ENCODE data around the gene UCN2.

The UCN2 gene, protein sequence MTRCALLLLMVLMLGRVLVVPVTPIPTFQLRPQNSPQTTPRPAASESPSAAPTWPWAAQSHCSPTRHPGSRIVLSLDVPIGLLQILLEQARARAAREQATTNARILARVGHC

GRCh38 chr3:48563382-48563918 is at the start of gene UCN2:
Gene UCN2 (minus strand): TSS chr3:48563781. CDS start chr3:48563124, 657 bp downstream.
- no peak for DNase-seq (ENCODE audit: low read depth)

DNA sequence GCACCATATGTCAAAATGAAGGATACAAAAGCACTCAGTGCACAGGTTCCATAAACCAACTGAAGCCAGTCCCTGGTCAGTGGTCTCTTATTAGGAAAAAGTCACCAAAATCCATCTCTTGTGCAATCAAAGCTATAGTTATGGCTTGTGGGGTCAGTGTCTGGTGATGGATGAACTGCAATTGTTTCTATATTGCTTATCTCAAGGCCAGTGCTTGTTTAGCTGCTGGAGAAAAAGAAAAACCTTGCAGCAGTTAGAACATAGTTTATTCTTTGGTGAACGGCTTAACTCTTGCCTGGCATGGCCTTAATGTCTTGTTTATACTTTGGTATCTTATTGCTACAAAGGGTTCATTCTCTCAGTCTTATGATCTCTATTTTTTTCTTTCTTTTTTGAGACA is 48.7 kb upstream of the UCN2 start:
- no peak for DNase-seq (ENCODE audit: low read depth)

DNA sequence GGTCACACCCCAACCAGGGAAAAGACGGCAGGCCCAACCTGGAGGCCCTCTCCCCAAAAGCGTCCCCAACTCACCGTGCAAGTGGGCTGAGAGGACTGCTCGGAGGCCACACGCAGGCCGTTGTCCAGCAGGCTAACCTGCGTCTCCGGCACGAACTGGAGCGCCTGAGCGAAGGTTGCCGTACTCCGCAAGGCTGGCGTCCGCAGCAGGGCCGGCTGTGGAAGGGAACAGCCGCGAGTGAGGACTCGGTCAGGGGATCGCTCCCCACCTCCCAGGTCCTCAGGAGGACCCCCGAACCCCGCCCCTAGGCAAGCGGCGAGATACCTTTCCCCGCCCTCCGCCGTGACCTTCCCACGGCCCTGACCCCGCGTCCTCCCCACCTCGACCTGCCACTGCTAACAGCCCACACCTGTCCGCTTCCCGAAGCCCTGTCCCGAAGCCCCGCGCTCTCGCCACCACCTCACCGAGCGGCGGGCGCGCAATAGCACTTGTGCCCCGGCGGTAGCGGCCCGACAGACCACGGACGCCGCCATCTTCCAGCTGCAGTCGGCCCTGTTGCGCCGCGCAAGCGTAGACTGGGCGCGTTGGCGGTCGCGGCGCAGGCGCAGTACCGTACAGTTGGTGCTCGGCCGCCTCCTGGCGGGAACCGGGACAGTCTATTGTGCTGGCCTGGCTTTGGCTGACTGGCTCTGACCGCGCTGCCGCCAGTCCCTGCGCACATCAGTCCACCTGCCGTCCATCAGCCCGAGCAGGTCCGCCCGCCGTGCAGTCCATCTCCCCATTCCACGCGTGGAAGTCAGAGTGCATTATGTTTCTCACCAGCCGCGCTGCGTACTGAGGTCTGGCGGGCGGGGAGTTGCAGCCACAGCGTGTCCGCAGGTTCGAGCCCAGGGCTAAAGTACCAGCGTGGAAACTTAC is 45.8 kb upstream of the UCN2 start, which contains the start of gene UQCRC1:
TSS of gene UQCRC1 (minus strand) at position 559 of the 918 bp plus-strand sequence. CDS start at position 533, 26 bp downstream.
- DNase-seq (ENCODE audit: low read depth), result peak; percentile 70

DNA sequence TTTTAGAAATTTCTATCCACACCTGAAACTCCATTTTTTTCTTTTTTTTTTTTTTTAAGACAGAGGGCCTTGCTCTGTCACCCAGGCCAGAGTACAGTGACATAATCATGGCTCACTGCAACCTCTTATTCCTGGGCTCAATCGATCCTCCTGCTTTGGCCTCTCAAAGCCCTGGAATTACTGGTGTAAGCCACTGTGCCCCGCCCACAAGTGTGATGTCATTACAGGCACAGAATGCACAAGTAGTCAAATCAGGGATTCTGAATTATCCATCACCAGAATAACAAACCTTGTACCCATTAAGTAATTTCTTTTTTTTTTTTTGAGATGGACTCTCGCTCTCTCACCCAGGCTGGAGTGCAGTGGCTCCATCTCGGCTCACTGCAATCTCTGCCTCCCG is 43.9 kb upstream of the UCN2 start:
- DNase-seq (ENCODE audit: low read depth), result no peak

DNA sequence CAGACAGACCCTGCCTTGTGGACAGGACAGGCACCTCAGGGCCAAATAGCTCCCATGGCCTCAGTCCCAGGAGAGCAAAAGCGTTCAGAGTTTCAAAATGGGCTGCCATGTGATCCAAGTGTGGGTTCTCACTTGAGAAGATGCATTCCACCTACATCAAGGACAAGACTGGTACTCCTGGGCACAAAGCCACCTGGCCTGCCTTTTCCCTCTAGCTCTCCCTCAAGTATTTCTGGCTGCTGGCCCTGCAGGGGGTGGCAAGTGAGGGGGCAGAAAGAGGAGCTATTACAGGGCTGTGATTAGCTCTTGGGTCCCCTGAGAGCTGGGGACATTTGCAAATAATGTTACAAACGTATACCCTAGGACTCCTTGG is 38.0 kb upstream of the UCN2 start:
- no peak for DNase-seq (ENCODE audit: low read depth)

GRCh38 chr3:48600711-48601621 is 37.4 kb upstream of the UCN2 start:
- no peak for DNase-seq (ENCODE audit: low read depth)

- DNase-seq (ENCODE audit: low read depth), result no peak
Observed at GRCh38 chr3:48599509-48600285, 36.1 kb upstream of the UCN2 start.

GRCh38 chr3:48599077-48599501 is 35.5 kb upstream of the UCN2 start:
- DNase-seq (ENCODE audit: low read depth), result no peak

GRCh38 chr3:48598323-48599076 is 34.9 kb upstream of the UCN2 start:
- DNase-seq (ENCODE audit: low read depth), result peak; percentile 75

DNA sequence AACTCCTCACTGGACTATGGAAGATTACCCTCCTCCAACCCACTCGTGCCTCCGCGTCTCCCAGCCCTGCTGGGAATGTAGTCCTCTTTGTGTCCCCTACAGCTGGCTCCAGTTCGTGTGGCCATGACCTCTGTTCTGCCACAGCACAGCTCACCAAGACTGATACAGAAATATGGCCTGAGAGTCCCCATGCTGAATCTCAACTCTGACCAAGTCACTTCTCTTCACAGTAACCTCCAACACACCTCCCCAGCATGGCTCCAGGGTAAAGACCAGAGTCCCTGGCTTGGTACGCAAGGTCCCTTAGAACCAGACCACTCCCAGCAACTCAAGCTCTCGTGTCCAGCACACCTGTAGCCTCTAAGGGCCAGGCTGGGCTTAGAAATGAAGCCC is 33.8 kb upstream of the UCN2 start:
- no peak for DNase-seq (ENCODE audit: low read depth)

DNA sequence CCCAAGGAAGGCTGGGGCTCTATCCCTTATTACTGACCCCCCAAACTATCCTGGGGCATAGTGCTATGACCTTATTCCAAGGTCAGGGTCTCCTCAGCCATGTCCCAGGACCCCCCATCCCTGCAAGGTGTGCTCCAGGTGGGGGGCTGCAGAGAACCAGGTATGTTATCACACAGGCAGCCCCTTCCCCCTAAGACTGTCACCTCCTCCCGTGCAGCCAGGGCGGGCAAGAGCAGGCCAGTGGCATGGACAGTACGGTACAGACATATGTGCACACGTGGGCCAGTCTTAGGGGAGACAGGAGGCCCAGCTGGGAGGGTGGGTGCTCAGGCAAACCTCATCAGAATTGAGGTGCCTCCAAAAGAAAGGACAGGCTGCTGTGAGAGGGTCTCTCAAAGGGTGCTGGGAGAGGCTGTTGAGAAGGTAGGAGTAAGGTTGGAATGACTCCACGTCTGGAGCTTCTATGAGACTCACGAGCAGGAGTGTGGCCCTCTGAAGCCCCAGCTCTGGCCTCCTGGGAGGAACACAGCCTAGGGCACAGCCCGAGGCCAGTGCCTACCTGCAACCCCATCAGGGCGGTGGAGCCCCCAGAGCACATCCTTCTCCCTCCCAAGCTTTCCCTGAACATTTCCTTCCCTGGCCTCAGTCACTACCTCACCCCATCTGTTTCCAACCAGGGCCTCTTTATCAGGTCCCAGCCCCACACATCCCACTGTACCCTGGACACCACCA is 33.3 kb upstream of the UCN2 start:
- no peak for DNase-seq (ENCODE audit: low read depth)

DNA sequence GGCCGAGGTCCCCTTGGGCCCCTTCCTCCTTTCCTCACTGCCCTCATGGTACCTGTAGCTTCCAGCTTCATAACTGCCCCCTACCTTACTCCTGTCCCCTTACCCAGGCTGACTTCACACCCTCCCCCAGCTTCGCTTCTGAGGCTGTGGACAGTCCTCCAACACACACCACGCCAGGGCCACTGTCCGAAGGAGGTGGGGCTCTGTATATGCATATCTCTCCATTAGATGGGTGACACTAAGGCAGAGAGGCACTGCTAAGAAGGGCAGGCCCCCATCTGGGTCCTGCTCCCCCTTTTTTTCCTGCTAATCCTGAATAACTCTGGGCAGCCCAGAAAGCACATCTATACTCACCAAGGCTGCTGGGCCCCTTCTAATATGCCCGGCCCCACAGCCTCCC is 32.6 kb upstream of the UCN2 start:
- DNase-seq (ENCODE audit: low read depth), result no peak

DNA sequence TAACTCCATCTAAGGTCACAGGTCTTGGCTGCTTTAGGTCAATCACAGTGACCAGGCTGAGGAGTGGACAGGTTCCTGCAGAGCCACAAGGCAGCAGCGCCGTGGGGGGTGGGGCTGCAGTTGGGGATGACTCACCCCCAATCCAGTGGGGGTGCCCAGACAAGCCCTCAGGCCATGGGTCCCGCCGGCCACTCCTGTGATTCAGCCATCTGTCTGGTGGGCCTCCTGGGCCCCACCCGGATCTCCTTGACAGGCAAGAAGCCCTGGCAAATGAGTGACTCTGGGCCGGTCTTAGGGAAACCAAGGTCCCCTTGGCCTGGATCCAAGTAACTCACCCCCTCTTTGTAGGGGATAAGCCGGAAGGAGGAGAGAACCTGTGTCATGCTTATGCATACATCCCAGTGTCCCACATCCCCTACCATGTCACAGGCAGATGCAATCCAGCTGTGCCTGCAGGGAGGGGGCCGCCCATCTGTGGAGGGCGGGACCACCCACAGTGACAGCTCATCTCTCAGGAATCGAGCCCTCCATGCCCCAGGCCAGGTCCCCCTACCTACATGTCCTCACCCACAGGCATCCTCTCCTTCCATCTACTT is 32.0 kb upstream of the UCN2 start:
- DNase-seq (ENCODE audit: low read depth), result peak; percentile 94

DNA sequence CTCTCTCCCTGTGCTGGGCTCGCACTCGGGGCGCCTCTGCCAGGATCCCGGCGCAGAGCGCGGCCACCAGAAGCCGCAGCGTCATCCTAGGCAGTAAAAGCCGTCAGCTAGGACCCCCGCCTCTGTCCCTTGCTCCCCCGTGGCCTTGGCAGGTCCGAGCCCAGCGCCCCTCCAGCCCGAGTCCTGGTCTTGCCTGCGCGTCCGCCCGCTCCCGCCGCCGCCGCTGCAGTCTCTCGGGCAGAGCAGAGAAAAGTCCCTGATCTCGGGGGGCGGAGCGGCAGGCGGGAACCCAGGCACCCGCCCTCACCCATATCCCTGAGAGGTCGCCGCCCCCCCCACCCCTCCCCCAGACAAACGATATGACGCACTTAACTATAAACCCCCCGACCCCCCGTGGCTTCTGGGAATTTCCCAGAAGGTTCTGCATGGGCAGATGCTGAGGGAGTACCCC is 31.5 kb upstream of the UCN2 start, which contains the start of gene COL7A1:
TSS of gene COL7A1 (minus strand) at position 255 of the 451 bp plus-strand sequence. CDS start at position 85, 170 bp downstream.
- no peak for DNase-seq (ENCODE audit: low read depth)

DNA sequence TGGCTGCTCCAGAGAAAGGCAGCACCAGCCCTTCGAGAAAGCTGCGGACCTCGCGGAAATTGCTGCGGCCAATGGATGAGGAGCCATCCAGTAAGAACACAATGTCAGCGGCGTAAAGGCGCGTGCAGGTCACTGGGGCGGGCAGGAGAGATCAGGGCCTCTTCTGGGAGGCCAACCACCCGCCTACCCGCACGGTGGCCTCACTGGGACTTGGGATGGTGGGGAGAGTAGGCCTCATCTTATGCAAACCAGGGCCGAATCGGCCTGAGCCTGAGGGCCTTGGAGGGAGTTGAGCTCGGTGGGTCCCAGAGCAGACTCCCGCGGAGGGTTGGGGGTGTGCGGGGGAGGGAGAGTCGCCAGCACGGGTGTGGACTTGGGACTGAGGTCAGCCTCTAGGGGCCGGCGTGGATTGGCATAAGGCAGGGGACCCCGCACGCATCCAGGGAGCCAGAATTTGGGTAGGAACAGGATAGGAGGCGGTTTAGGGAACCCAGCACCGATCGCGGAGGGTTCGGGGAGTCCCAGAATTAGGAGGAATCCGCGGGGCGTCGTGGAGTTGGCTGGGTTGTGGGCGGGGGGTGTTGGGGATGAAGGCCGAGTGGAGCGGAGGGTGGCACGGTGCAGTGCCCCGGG is 31.0 kb upstream of the UCN2 start:
- DNase-seq (ENCODE audit: low read depth), result no peak

- DNase-seq (ENCODE audit: low read depth), result no peak
Observed at GRCh38 chr3:48593337-48593736, 29.8 kb upstream of the UCN2 start.

GRCh38 chr3:48592519-48593087 is 29.0 kb upstream of the UCN2 start:
- DNase-seq (ENCODE audit: low read depth), result no peak

DNA sequence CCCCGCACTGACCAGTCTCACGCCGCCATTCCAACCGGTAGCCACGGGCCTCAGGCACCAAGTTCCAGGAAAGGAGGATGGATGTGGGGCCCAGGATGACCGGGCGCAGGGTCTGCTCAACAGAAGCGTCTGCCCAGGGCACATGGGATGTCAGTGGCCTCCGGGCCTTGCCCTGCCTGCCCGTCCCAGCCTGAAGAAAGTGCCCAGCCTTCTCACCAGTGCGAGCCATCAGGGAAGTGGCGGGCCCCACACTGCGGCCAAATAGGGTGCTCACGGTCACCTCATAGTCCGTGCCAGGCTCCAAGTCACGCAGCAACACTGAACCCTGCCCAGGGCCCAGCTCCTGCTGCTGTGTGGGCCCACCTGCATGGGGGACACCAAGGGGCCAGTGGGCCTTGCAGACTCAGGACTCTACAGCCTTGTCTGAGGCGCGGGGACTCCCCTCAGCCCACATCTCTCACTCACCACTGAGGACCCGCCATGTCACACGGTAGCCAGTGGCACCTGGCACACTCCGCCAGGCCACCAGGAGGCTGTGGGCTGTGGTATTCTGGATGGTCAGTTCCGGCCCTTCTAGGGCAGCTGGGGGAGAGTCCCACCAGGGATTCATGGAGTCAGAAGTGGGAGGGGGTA is 28.4 kb upstream of the UCN2 start:
- no peak for DNase-seq (ENCODE audit: low read depth)

Measured in HS-5 (cell line).